HEK293 (cell line): ENCODE measurements around the gene AP3B1.

Experiments used
- CTCF ChIA-PET: fragments of 350-600 bp; formaldehyde crosslinking; extraction: SDS; loops from one replicate; lab custom pipeline; 2021; ENCODE audit warnings: antibody characterized with exemption; lab: Yijun Ruan, JAX
- POLR2A ChIA-PET: fragments of 300-600 bp; formaldehyde crosslinking; extraction: SDS; loops from one replicate; lab custom pipeline; 2020; ENCODE audit warnings: antibody characterized with exemption, inconsistent platforms; lab: Yijun Ruan, JAX
- H3K27ac ChIP-seq: fragments of 200-500 bp; sonication (Bioruptor generic); 2 replicates; pipeline ENCODE4 v1.5.1; 2014; ENCODE audit warnings: low read depth, low read length, control low read depth, inconsistent platforms; ENCODE audit errors: extremely low read depth
- H3K36me3 ChIP-seq, 2 experiments: fragments of 200-500 bp in 1 of 2; sonication (Bioruptor generic) in 1 of 2; 1 replicate in 1 of 2; 2 replicates in 1 of 2; pipeline ENCODE4 v1.5.1; 2014 to 2017; ENCODE audit warnings: inconsistent platforms in 2 of 2, low read length in 2 of 2; ENCODE audit not compliant: control insufficient read depth in 2 of 2, insufficient read depth in 1 of 2
- H3K4me1 ChIP-seq: fragments of 200-500 bp; sonication (Bioruptor generic); 2 replicates; pipeline ENCODE4 v1.5.1; 2014; ENCODE audit warnings: mild to moderate bottlenecking, low read length, inconsistent platforms; ENCODE audit not compliant: control insufficient read depth, insufficient read depth
- H3K4me3 ChIP-seq: 2 replicates; pipeline ENCODE4 v1.5.1; 2011; ENCODE audit warnings: low read depth, mild to moderate bottlenecking, control low read depth, low read length, moderate library complexity
- H3K9me3 ChIP-seq: fragments of 200-500 bp; sonication (Bioruptor generic); 2 replicates; pipeline ENCODE4 v1.5.1; 2014; ENCODE audit warnings: low read depth, low read length, inconsistent platforms; ENCODE audit not compliant: control insufficient read depth, insufficient read depth
- GLIS2 ChIP-seq: fragments of 450-650 bp; formaldehyde crosslinking; IDR thresholded peaks from 2 replicates; pipeline ENCODE4 v1.5.1; 2016; ENCODE audit warnings: missing biosample characterization, missing genetic modification characterization
- OSR2 ChIP-seq: fragments of 450-650 bp; formaldehyde crosslinking; IDR thresholded peaks from 2 replicates; pipeline ENCODE4 v1.5.1; 2016; ENCODE audit warnings: missing biosample characterization, missing genetic modification characterization
- SCRT2 ChIP-seq: fragments of 450-650 bp; formaldehyde crosslinking; IDR thresholded peaks from 2 replicates; pipeline ENCODE4 v1.5.1; 2016; ENCODE audit warnings: missing biosample characterization, missing genetic modification characterization
- TCF7L2 ChIP-seq: IDR thresholded peaks from 2 replicates; pipeline ENCODE4 v1.6.1; 2011; ENCODE audit warnings: low read depth, mild to moderate bottlenecking, inconsistent platforms, low read length, moderate library complexity, borderline replicate concordance
- TRIM28 ChIP-seq: IDR thresholded peaks from 2 replicates; pipeline ENCODE4 v1.6.1; 2011; ENCODE audit warnings: low read length, control low read depth, borderline replicate concordance
- YY1 ChIP-seq: fragments of 450-650 bp; formaldehyde crosslinking; IDR thresholded peaks from 2 replicates; pipeline ENCODE4 v1.5.1; 2018; ENCODE audit warnings: missing biosample characterization, missing genetic modification characterization
- ZNF174 ChIP-seq: fragments of 450-650 bp; formaldehyde crosslinking; IDR thresholded peaks from 2 replicates; pipeline ENCODE4 v1.5.0; 2017; ENCODE audit warnings: missing biosample characterization, mild to moderate bottlenecking, missing genetic modification characterization
- ZNF175 ChIP-seq: fragments of 450-650 bp; formaldehyde crosslinking; IDR thresholded peaks from 2 replicates; pipeline ENCODE4 v1.5.1; 2016; ENCODE audit warnings: missing biosample characterization, missing genetic modification characterization
- ZNF280C ChIP-seq: fragments of 450-650 bp; formaldehyde crosslinking; IDR thresholded peaks from 2 replicates; pipeline ENCODE4 v1.5.1; 2016; ENCODE audit warnings: missing biosample characterization, missing genetic modification characterization
- ZNF530 ChIP-seq: fragments of 450-650 bp; formaldehyde crosslinking; IDR thresholded peaks from 2 replicates; pipeline ENCODE4 v1.5.1; 2016; ENCODE audit warnings: low read depth, missing biosample characterization, missing genetic modification characterization
- ZNF549 ChIP-seq: fragments of 450-650 bp; IDR thresholded peaks from 2 replicates; pipeline ENCODE4 v1.5.1; 2018; ENCODE audit warnings: missing biosample characterization, missing genetic modification characterization, mild to moderate bottlenecking, inconsistent platforms, moderate library complexity
- ZNF558 ChIP-seq: fragments of 450-650 bp; formaldehyde crosslinking; IDR thresholded peaks from 2 replicates; pipeline ENCODE4 v1.5.1; 2016; ENCODE audit warnings: missing biosample characterization, missing genetic modification characterization
- ZNF580 ChIP-seq: fragments of 450-650 bp; formaldehyde crosslinking; IDR thresholded peaks from 2 replicates; pipeline ENCODE4 v1.5.1; 2016; ENCODE audit warnings: missing biosample characterization, missing genetic modification characterization
- ZNF585B ChIP-seq: fragments of 450-650 bp; formaldehyde crosslinking; IDR thresholded peaks from 2 replicates; pipeline ENCODE4 v1.5.1; 2016; ENCODE audit warnings: missing biosample characterization, missing genetic modification characterization
- ZNF639 ChIP-seq: fragments of 450-650 bp; formaldehyde crosslinking; IDR thresholded peaks from 2 replicates; pipeline ENCODE4 v1.5.1; 2016; ENCODE audit warnings: missing biosample characterization, missing genetic modification characterization
- ZNF654 ChIP-seq: fragments of 450-650 bp; formaldehyde crosslinking; IDR thresholded peaks from 2 replicates; pipeline ENCODE4 v1.5.1; 2016; ENCODE audit warnings: low read depth, missing biosample characterization, missing genetic modification characterization
- ZNF776 ChIP-seq: fragments of 450-650 bp; formaldehyde crosslinking; IDR thresholded peaks from 2 replicates; pipeline ENCODE4 v1.5.0; 2017; ENCODE audit warnings: missing biosample characterization, missing genetic modification characterization, borderline replicate concordance
- ZNF777 ChIP-seq: fragments of 450-650 bp; formaldehyde crosslinking; IDR thresholded peaks from 2 replicates; pipeline ENCODE4 v1.5.1; 2017; ENCODE audit warnings: missing biosample characterization, missing genetic modification characterization, borderline replicate concordance
- ZNF843 ChIP-seq: fragments of 450-650 bp; formaldehyde crosslinking; IDR thresholded peaks from 2 replicates; pipeline ENCODE4 v1.5.1; 2016; ENCODE audit warnings: missing biosample characterization, missing genetic modification characterization
- ZSCAN16 ChIP-seq: fragments of 450-650 bp; formaldehyde crosslinking; IDR thresholded peaks from 2 replicates; pipeline ENCODE4 v1.5.1; 2016; ENCODE audit warnings: missing biosample characterization, missing genetic modification characterization
- TF ChIP-seq, protein P1 (sequence below): fragments of 450-650 bp; formaldehyde crosslinking; IDR thresholded peaks from 2 replicates; pipeline ENCODE4 v1.5.1; 2016; ENCODE audit warnings: missing biosample characterization, missing genetic modification characterization
- TF ChIP-seq, protein P2 (sequence below): fragments of 450-650 bp; formaldehyde crosslinking; IDR thresholded peaks from 2 replicates; pipeline ENCODE4 v1.5.1; 2017; ENCODE audit warnings: missing biosample characterization, missing genetic modification characterization

AP3B1 gene

DNA sequence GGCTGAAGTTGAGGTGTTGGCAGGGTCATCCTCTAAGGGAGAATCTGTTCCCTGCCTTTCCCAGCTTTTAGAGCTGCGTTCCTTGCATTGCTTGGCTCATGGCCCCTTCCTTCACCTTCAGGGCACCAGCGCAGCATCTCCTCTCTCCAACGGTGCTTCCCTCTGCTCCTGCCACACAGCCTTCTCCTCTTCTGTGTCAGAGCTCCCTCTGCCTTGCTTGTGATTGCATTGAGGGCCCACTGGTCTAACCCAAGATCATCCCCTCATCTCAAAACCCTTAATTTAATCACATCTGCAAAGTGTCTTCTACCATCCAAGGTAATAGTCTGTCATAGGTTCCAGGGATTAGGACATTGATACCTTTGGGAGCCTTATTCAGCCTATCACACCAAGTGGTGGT lies 312.7 kb downstream of the AP3B1 start:
- POLR2A ChIA-PET = no interaction called here
- H3K9me3 ChIP-seq = no peaks in the 10 kb centered on the region
- no peak overlapping the region for H3K27ac ChIP-seq
- no peak overlapping the region for H3K4me3 ChIP-seq
- H3K36me3 ChIP-seq = no peaks in the 10 kb centered on the region
- TF ChIP-seq, protein P1, sequence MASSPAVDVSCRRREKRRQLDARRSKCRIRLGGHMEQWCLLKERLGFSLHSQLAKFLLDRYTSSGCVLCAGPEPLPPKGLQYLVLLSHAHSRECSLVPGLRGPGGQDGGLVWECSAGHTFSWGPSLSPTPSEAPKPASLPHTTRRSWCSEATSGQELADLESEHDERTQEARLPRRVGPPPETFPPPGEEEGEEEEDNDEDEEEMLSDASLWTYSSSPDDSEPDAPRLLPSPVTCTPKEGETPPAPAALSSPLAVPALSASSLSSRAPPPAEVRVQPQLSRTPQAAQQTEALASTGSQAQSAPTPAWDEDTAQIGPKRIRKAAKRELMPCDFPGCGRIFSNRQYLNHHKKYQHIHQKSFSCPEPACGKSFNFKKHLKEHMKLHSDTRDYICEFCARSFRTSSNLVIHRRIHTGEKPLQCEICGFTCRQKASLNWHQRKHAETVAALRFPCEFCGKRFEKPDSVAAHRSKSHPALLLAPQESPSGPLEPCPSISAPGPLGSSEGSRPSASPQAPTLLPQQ (tag by site-specific recombination) = no peak
- no peak for TF ChIP-seq ZNF585B (tag by site-specific recombination)
- no peak for TF ChIP-seq ZNF530 (tag by site-specific recombination)
- TF ChIP-seq ZNF175 (tag by site-specific recombination) = no peak
- TF ChIP-seq ZNF580 (tag by site-specific recombination) = no peak
- TF ChIP-seq TCF7L2 = no peak
- TF ChIP-seq YY1 (tag by site-specific recombination) = no peak
- TF ChIP-seq ZNF558 = no peak
- no peak for TF ChIP-seq ZNF654 (tag by site-specific recombination)
- no peak for TF ChIP-seq ZNF639 (tag by site-specific recombination)
- TF ChIP-seq TRIM28 = no peak
- no peak for TF ChIP-seq ZNF174 (tag by site-specific recombination)
- TF ChIP-seq ZSCAN16 = no peak
- TF ChIP-seq GLIS2 = no peak
- TF ChIP-seq OSR2 (tag by site-specific recombination) = no peak
- no peak for TF ChIP-seq ZNF776 (tag by site-specific recombination)
- no peak for TF ChIP-seq SCRT2 (tag by site-specific recombination)
- no peak for TF ChIP-seq ZNF280C (tag by site-specific recombination)
- 0 out of 2 replicates have a peak, but pooled peaks cover 5% of the 10 kb centered on the region for H3K4me1 ChIP-seq
- CTCF ChIA-PET = no interaction called here

DNA sequence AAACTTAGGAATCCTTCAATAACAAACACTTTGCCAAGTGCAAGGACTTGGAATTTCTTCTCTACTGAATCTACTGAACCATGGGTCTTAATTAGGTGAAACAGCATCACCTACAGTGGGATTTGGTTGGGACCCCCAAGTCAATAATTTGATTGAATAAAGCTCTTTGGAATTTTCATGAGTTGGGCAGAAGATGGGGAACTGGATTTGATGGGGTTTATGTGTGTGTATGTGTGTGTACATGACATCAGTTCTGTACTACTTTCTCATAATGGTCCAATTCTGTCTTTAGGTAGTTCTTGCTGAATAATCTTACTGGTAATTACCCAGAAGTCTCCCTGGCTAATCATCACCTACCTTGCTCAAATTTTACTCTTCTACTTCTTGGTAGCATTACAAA lies 319.9 kb downstream of the AP3B1 start:
- TF ChIP-seq GLIS2 = no peak
- TF ChIP-seq ZNF777 (tag by site-specific recombination) = no peak
- peak; percentile 96 for TF ChIP-seq ZNF549
- no peak for TF ChIP-seq ZNF843 (tag by site-specific recombination)
- TF ChIP-seq, protein P2, sequence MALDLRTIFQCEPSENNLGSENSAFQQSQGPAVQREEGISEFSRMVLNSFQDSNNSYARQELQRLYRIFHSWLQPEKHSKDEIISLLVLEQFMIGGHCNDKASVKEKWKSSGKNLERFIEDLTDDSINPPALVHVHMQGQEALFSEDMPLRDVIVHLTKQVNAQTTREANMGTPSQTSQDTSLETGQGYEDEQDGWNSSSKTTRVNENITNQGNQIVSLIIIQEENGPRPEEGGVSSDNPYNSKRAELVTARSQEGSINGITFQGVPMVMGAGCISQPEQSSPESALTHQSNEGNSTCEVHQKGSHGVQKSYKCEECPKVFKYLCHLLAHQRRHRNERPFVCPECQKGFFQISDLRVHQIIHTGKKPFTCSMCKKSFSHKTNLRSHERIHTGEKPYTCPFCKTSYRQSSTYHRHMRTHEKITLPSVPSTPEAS (tag by site-specific recombination) = peak; percentile 59
- Histone ChIP-seq H3K9me3 (no peaks in the 10 kb centered on the region), H3K36me3 (no peaks in the 10 kb centered on the region), H3K27ac (no peak overlapping the region), H3K4me1 (no peaks in the 10 kb centered on the region), H3K4me3 (no peak overlapping the region)
- POLR2A ChIA-PET = interaction anchor here (0.5 kb wide), 1 partner anchor 11 kb away, joined by 5 read pairs; no protein-coding TSS in a partner anchor
- CTCF ChIA-PET = no interaction called here
